8988T (cell line): ENCODE results near the gene FAIM2.
"Not testable (repeated sequence)": the region's sequence is repeated elsewhere in the genome, so short reads cannot be mapped to it uniquely, and the experiment has no call there.

Experiments used
- DNase-seq: peaks from one replicate; pipeline ENCODE4 v3.0.0; 2011

The FAIM2 gene

DNA sequence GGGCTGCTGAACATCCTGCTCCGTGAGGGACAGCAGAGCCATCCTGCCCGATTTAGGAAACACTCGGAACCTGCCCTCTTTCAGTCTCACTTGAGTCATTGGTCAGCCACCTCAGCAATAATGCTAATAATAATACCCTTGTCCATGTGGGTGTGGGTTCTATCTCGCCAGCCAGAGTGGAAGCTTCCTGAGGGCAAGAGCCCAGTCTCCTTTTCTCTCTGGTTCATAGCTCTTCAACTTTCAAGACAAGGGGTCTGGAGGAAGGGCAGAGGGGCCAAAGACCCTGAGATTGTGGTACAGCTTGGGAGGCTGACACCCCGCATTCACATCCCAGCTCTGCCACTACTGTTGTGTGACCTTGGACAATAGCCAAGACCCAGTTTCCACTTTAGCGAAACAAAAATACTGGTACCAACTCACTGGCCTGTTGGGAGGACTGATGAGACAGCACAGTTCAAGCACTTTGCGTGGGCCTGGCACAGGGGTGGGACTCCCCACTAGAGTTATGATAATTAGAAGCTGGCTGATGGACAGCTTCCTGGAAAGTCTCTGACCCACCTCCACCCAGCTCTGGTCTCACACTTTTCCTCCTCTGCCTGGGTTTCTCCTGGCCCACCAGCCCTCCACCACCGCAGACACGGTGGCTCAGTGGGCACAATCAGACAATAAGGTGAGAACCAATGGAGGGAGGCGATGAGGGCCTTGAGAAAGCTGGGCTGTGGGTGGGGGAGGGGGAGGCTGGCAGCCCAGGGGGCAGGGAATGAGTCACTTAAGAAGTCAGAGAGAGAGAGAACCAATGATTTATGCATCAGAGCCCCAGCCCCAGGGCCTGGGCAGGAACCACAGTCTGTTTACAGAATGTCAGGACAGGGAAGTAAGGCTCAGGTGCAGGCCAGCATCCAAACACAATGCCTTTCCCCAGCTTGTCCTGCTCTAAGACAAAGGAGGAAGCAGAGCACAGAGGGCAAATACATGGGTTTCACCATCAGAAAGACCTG is 9.6 kb downstream of the FAIM2 start:
- DNase-seq: no peak

DNA sequence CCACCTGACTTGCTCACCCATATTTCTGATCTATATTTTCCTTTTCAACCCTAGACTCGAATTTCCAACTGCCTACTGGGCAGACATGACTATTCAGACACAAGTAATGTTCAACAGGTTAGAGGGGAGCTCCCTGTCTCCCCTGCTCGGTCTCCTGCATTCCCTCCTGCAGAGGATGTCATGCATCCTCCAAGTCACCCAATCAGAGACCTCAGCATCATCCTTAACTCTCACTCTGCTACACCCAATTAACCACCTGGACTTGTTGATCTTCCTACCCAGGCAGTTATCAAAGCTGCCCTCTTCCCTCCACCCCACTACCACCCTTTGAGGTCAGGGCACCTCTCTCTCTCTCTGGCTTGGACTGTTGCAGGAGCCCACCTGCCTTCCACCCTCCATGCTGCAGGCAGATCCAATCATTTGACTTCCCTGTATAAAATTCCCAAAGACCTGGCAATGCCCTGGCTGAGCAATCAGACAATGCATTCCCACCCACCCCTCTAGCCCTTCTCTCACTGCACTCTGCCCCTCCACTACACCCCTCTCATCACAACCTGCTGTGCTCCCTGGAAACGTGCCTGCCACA is 10.9 kb downstream of the FAIM2 start:
- no peak for DNase-seq

DNA sequence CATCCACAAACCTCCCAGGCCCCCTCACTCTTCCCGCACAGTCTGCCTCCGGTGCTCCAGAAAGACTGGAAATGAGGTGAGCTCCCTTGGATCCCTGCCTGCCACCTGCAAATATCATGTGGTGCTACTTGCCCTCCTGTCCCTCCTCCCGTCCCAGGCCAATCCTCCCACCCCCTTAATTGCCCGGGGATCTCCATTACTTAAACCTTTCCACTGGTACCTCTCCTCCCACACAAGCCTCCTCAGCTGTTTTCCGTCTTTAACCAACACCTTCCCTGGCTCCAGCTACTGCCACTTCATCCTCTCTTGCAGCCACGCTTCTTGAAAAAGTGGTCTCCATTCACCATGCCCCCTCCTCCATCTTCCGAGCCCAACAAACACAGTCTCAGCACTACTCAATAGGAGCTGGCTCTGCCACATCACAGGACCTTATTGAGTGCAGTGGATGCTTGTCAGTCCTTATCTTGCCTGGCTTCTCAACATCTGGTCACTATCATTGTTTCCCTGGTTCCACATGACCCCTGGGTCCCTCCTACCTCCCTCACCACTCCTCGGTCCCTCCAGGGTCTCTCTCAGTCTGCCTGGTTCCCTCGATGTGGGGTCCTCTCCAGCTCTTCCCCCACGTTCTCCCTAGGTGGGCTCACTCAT is 11.5 kb downstream of the FAIM2 start:
- DNase-seq: no peak

DNA sequence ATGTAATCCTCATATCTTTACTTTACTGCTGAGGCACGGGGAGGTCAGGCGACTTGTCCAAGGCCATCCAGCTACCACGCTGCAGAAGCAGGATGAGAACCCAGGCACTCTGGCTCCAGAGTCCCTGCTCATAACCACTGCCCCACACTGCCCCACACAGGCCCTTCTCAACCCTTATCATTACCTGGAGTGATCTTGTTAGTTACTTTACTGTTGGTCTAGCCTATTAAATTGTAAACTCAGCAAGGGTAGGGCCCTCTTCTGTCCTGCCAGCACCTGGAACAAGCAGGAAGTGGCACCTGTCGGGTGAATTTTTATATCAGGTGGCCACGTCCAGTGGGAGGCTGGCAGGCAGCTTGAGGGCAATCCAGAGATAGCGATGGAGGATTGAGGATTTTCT is 12.2 kb downstream of the FAIM2 start:
- no peak for DNase-seq

DNA sequence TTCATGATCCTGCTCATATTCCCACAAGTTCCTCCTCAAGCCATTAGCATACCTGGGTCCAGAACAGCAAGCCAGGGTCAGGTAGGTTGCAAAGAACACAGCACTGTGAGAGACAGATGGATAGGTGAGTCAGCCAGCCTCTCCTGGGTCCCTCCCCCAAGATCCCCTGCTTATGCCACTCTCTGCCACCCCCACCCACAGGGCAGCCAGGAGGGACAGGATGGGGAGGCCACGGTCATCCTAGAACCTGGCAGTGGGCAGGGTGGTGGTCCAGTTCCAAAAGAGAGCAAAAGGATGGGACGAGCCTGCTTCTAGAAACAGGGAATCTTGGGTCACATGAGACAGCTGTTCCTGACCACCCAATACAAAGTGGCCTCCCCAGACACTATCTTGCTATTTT is 12.7 kb downstream of the FAIM2 start:
- DNase-seq: no peak

DNA sequence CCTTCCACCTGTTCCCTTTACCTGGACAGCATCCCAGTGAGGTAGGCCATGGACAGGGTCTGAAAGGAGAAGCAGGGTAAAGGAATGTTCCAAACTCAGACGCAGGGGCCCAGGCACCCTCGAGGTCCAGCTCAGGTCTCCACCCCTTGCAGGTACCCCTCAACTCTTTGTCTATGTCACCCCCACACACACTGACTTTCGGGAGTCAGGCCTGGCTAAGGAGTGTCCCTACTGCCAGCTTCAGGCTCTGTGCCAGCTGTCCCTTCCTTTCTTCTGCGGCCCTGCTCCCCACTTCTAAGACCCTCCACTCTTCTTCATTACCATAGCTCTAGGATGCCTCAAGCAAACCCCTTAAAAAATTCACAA is 13.6 kb downstream of the FAIM2 start:
- DNase-seq: no peak

DNA sequence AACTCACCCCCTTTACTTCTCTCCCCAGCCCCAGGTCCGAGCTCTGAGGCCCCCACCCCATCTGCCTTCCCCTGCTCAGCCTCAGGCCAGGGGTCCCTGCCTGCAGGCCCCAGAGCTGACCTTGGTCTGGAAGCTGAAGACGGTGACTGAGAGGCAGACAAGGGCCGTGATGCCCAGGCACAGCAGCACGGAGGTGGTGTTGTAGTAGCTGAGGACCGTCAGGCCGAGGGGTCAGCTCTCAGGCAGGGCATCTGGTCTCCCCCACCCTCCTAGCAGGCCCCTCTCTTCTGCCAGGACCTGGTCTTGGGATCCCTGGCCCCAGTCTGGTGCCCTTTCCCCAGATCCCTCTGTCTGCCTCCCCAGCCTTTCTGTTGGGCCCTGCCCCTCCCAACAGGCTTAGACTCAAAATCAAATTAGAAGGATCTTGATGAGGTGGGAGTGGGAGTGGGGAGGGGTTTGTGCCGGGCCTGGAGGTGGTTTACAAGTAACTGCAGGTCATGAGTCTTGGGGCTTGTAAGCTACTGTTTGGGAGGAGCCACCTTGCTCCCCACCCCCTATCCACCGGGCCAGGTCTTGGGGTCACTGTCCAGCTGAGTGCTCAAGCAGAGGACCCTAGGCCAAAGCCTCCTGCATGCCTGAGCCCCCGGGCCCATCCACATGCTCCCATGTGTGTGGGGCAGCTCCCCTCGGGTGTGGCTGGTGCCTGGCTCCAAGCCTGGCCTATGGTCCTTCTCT is 14.2 kb downstream of the FAIM2 start:
- no peak for DNase-seq

DNA sequence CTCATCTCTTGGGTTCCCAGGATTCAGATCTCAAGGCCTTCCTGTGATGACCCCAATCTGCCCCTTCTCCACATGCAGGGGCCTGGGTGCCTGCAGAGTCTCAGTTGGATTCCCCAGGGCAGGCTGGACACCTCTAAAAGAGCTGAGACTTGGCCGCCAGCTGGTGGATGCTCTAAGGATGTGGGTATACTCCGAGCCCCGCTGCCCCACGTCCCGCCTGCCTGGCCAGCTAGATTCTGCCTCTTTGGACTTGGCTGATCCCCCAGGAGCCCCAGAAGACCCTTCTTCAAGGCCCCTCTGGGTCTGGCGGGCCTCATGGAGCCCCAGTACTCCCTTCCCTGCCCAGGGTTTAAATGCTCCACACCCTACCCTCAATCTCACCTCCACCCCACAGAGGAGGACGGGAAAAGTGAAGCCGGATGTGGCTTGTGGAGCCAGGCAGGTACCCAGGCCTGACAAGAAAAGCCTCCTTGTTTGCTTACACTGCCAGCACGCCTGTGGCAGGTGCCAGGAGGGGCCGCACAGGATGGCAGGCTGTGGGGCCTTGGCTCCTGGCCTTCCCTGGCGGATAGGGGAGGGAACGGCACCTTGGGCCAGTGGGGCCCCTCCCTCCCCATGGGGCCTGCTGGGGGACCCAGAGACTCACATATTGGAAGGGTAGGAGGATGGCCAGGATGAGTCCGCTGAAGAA is 15.1 kb downstream of the FAIM2 start:
- DNase-seq: no peak

DNA sequence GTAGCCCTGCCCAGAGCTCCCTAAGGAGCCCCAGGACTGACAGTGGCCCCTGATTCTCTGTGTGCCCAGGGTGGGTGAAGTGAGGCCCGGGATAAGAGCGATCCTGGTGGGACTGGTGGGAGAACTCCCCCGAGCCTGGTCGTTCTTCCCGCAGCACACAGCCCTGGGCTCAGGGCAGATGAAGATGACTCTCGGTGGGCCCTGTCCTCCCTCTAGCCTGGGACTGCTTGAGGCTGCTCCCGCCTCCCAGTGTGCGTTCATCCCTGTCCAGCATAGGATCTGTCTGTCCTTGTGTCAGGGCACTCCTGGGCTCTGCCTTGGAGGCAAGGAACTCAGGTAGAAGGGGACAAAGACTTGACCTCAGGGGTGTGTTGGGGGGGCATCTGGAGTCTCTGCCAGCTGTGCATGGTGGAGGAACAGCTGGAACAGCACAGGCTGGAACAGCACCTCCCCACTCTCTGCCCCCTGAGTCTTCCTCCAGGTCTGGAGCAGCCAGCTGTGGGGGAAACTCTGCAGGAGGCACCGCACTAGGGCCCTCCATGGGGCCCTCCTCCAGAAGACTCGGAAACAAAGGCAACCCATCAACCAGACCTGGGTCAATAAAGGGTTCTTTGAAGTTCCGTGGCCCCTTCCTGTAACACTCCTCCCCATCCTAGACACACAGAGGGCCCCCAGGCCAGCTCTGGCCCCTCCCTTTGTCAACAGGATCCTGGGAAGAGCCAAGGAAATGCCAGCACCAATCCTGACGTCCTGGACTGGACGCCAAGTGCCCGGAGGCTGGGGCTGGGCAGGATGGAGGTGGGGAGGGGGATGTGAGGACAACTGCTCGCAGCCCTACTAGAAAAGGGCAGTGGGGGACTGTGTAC is 15.9 kb downstream of the FAIM2 start:
- no peak for DNase-seq

DNA sequence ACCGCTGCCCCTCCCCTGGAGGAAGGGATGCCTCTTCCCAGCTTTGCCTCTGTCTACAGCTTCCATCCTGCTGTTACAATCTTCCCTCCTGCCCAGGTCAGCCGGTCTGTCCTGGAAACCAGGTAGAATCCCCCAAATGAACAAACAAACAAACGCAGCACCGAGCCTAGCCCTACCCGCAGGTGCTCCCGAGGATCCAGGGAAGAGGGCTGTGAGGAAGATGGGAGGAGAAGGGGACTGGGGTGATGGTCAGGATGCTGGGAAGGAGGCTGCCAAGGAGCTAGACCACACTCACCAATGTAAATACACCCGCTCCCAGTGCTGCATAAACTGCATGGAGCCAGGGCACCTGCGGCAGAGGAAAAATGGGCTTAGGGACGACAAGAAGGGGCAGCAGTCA is 16.6 kb downstream of the FAIM2 start:
- no peak for DNase-seq

DNA sequence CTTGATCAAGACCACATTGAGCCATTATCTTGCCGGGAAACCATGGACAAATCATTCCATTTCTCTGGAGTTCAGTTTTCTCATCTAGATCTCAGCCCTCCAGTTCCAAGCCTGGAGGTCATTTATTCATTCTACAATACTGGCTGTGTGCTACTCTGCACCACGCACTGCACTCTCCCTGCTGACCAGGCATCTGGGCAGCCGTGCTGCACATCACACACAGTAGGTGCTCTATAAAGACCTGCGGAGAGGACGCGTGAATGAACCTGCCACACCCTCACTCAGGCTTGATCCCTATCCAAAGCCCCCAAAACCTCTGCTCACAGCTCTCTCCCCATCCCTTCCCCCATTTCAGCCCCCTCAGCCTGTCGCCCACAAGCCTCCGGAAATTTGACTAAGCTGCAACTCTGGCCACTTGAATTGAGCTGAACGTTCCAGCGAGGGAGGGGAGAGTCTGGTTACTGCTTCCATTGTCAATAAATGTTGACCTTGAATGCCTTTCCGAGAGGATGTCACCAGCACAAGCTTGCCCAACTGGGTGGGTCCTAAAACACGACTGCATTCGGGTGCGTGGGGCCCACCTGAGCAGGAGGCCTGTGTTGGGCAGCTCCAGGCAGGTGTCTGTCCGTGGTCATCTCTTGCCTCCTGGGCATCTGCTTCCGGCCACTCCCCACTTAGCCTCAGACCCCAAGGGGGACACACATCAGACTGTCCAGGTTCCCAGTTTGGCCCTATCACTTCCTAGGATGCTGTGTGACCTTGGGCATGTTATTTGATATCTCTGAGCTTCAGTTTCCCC is 17.8 kb downstream of the FAIM2 start:
- DNase-seq: no peak

DNA sequence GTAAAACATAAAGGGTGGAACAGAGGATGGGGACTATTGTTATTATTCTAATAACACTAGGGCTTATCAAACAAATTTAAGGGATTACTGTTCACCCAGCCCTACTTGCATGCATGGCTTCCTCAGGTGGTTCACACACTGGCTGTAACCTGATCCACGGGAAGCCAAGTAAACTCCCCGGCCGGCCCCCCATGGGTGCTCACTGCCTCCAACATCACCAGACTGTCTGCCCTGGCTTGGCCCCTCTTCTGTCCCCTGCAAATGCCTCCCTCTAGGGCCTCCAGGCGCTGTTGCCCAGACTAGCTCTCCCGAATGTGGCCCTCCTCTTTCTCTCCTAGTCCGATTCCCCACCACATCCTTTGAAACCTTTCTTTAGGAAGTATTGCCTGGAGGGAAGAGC is 18.6 kb downstream of the FAIM2 start:
- no peak for DNase-seq

DNA sequence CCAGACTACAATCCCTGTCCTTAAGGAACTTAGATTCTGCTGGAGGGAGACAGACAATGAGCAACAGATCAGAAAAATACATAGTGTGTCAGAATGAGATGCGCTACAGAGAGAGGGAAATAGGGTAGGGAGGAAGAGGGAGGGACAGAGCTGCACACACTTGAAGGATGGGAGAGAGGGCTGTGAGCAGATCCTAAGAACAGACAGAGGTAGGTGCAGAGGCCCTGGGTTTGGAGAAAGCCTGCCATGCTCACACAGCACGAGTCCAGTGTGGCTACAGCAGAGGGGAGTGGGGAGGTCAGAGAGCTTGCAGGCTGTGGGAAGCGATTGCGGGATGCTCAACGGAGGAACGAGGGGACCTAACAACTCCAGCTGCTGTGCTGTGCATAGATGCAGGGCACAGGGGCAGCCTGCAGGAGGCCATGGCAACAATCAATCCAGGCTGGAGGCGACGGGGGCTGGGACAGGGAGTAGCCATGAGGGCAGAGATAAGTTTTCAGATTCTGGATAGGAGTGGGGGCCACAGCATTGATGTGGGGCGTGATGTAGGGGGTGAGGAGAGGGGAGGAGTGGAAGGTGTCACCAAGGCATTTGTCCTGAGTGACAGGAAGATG is 20.7 kb downstream of the FAIM2 start:
- no peak for DNase-seq

DNA sequence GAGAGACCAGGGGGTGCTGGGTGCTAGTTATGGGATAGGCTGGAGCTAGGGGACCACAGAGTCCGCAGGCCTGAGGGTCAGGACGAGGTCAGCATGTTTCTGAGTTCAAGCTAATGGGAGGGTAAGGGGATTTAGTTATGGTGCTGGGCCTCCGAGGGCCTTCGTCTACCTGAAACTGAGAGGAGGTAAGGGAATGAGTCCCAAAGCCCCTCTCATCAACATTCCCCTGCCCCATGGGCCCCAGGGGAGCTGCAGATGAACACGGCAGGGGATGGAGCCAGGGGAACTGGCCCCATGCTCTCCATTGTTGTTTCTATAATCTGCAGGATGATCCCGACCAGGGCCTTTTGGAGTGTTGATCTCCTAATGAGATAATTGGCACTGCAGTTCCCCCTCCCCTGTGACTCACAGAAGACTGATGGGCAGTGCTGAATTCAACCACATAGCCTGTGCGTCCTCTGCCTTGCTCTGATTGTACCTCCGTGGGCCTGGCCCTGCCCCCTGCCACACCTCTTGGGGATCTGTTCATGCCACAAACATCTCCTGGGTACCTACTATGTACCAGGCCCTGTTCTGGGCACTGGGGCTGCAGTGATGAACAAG is 21.4 kb downstream of the FAIM2 start:
- no peak for DNase-seq

DNA sequence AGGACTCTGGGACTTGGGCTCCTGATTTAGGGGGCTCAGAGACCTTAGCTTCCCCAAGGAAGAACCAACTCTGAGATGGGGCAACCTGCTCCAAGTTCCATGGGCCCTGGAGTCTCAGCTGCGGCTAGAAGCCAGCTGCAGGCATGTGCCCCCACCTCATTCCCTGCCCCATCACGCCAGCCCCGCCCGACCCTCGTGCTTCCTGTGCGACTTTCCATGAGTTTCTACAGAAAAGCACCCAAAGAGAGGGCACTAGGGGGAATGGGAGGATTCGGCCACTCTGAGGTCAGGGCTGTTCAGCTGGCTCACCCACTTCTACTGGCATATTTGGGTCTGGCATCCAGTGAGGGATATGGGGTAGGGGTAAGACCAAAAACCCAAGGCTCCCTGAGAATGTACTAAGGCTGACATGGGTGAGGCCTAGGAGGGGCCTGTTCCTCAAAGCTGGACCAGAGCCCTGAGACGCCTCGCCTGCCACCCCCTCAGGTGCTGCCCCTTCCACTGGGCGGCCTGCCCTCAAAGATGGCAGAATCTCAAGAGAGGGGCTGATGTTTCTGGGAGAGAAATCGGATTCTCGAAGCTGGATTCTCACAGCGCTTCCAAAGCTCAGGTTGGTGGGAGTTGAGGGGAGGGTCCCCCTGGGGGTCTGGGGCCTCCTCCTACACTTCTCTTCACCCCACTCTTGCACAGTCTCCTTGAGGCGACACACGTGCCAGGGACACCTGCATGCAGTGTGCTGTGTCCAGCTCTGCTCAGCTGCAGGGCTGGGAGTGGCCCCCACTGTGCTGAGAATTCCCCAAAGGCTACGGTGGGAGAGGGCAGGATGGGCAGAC is 22.1 kb downstream of the FAIM2 start:
- DNase-seq: no peak

DNA sequence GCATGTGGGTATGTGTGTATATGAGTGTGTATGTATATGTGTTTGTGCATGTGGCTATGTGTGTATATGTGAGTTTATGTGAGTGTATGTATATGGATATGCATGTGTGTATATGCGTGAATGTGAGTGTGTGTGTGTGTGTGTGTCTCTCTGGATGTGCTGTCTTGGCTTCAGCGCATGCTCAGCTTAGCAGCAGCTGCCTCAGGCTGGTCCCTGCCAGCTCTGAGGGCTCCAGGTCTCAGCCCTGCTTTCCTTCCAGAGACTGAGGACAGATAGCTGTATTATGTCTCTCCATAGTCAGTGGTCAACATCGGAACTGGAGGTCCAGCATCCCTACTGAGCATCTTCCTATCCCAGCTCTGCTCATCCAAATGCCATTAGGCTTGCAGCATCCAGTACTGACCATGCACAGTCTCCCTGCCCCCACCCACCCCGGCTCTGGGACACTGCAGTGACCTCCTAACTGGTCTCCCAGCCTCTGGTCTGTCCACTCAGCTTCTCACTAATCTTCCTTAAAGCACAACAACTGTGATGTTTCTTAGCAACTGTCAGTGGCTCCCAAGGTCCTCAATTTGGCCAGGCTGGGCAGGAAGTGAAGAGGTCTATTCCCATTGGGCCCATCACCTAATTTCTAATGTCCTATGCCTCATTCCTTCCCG is 22.8 kb downstream of the FAIM2 start:
- DNase-seq: no peak

DNA sequence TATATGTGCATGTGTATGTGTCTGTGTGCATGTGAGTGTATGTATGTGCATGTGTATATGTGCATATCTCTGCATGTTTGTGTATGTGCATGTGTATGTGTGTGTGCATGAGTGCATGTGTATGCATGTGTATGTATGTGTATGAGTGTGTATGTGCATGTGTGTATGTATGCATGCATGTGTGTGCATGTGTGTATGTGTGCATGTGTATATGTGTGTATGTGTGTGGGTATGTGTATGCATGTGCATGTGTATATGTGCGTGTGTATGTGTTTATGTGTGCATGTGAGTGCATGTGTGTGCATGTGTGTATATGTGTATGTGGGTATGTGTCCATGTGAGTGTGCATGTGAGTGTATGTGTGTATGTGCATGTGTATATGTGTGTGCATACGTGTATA is 24.6 kb downstream of the FAIM2 start:
- DNase-seq: not testable (repeated sequence)

DNA sequence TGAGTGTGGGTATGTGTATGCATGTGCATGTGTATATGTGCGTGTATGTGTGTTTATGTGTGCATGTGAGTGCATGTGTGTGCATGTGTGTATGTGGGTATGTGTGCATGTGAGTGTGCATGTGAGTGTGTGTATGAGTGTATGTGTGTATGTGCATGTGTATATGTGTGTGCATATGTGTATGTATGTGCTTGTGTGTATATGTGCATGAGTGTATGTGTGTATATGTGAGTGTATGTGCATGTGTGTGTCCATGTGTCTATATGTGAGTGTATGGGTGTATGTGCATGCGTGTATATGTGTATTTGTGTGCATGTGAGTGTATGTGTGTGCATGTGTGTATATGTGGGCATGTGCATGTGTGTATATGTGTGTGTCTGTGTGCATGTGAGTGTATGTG is 25.7 kb downstream of the FAIM2 start:
- no peak for DNase-seq
